Activated naive CD4-positive, alpha-beta T cell treated with anti-CD3 and anti-CD28 coated beads, Interleukin-2, amount 50 U/mL, for 72 hours (primary cell): Measurements from ENCODE around the gene UGT2B17. TPM values are rescaled to one million over a fixed set of nuclear protein-coding genes. Genes with fewer than 3 reads are reported as not detected.
A peak's percentile ranks its signal among the peaks of the same experiment; 100 is the strongest.
"Not testable (repeated sequence)": the region's sequence is repeated elsewhere in the genome, so short reads cannot be mapped to it uniquely, and the experiment has no call there.

Experiments used
- ATAC-seq, 2 donors: fragments of 150-1000 bp; cut with Tn5 transposase; 2 replicates each; pipeline ENCODE4 v1.10.0; 2021; ENCODE audit warnings: mild to moderate bottlenecking in 2 of 2, moderate library complexity in 2 of 2
- DNase-seq, 2 donors: peaks; one replicate each; pipeline ENCODE4 v3.0.0; 2021 to 2022; ENCODE audit warnings: low spot score in 2 of 2
- H3K27ac Mint-ChIP-seq, 2 donors: one replicate each; pipeline ENCODE4 v1.8.0; 2022; ENCODE audit warnings: mild to moderate bottlenecking in 2 of 2, mixed read lengths in 2 of 2
- H3K36me3 Mint-ChIP-seq, 2 donors: one replicate each; pipeline ENCODE4 v1.8.0; 2022; ENCODE audit warnings: mixed read lengths in 2 of 2
- H3K9me3 Mint-ChIP-seq, 2 donors: one replicate each; pipeline ENCODE4 v1.8.0; 2022; ENCODE audit warnings: mixed read lengths in 2 of 2
- total RNA-seq, 2 donors: library from RNA; stranded (reverse); gene quantifications; one replicate each; pipeline ENCODE4 v1.2.3, GENCODE V29; 2022

The UGT2B17 gene
- total RNA-seq, 2 donors from 2014 or later: not detected

DNA sequence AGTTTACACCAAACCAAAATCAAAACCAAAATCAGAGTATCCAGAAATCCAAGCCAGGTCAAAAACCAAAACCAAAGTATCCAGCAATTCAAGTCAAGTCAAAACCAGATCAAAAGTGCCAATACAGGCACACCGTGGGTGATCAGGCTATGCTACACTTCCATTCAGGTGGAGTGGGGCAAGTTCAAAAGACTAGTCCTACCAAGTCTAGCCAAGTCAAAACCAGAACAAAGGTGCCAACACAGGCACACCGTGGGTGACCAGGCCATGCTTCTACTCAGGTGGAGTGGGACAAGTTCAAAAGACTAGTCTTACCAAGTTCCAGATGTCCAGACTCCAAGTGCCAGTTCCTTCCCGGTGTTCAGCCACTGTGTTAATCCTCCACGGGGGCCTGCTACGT, 486 bp downstream of the UGT2B17 start:
- not testable (repeated sequence) for DNase-seq, H3K9me3 Mint-ChIP-seq, H3K27ac Mint-ChIP-seq, ATAC-seq, H3K36me3 Mint-ChIP-seq

DNA sequence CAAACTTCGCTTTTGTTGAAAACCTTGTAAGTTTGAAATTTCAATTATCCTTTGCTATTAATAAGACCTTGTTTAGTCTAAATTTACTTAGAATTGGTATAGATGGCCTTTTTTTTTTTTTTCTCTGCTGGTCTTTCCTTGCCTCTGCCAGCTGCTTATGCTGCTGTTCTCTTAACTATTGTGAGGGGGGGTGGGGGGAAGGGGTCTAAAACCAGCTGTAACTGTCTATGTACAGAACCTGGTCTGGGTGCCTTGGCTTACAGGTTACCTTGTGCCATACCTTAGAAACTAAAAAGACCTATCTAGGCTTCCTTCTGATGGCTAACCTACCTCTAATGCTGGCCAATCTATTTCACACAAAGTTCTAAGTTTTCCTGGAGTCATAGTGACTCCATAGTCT, 1.0 kb downstream of the UGT2B17 start:
- Mint-ChIP-seq H3K9me3 (no peaks in the 10 kb centered on the region), H3K27ac (no peak overlapping the region), H3K36me3 (no peaks in the 10 kb centered on the region)
- no peak for ATAC-seq
- no peak for DNase-seq

DNA sequence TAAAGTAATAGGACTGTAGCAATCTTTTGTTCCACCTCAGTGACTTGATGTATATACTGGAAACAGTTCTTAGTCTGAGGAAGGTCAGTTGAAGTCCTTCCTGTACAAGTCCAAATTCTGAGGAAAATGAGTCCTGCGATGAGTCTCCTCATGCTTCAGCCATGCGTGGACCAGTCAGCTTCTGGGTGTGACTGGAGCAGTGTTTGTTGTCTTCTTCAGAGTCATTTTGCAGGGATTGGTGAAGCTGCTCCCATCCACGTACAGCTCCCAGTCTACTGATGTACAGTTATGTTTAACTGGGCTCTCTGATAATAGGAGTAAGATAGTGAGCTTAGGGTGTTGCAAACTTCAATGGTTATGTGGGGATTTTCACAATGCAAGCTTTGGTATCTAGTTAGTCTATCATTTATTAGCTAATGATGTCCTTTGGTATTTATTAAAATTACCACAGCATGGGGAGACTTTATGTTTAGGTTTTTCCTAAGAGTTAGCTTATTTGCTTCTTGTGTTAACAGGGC, 3.4 kb downstream of the UGT2B17 start:
- Mint-ChIP-seq H3K27ac (no peak overlapping the region), H3K9me3 (no peaks in the 10 kb centered on the region), H3K36me3 (no peaks in the 10 kb centered on the region)
- DNase-seq (no peak), ATAC-seq (no peak)

DNA sequence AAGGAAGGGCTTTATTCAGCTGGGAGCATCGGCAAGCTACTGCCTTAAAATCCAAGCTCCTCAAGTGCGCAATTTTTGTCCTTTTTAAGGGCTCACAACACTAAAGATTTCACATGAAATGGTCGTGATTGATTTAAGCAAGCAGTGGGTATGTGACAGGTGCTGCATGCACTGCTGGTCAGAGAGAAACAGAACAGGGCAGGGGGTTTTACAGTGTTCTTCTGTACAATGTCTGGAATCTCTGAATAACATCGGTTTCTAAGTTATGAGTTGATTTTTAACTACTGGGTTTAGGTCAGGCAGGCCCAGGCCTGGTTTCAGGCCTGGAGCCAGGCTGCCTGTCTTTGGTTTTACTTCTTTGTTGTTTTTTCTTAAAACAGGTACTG, 6.0 kb downstream of the UGT2B17 start:
- no peak overlapping the region for H3K27ac Mint-ChIP-seq
- no peaks in the 10 kb centered on the region for H3K36me3 Mint-ChIP-seq
- H3K9me3 Mint-ChIP-seq: no peaks in the 10 kb centered on the region
- DNase-seq (no peak), ATAC-seq (no peak)

DNA sequence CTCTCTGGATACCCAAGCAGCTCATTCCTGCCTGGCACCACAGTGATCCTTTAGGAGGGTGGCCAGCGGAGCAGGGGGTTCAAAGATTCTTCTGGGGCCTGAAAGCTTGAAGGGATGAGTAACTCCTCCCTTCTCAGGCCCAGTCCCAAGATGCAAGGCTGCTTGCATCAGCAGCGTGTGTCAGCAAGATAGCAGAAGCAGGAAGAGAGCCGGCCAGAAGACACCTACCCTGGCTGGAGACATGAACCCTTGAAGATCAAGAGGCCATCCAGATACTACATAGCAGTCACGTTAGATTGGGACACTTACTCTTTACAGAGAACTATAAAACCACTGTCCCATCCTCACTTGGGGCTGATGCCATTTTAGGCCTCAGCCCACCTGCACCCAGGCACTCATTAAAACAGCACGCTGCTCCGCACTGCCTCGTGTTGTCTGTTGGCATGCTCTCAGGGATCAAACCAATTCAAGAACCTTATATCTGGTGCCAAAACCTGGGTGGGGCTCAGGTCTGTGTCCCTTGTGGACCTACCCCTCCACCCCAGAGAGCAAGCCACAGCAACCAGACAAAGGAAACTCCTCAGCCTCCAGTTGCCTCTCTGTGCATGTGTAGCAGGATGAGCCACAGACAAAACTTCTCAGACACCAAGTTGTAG, 6.5 kb downstream of the UGT2B17 start:
- Mint-ChIP-seq H3K9me3 (no peaks in the 10 kb centered on the region), H3K27ac (no peak overlapping the region), H3K36me3 (no peaks in the 10 kb centered on the region)

DNA sequence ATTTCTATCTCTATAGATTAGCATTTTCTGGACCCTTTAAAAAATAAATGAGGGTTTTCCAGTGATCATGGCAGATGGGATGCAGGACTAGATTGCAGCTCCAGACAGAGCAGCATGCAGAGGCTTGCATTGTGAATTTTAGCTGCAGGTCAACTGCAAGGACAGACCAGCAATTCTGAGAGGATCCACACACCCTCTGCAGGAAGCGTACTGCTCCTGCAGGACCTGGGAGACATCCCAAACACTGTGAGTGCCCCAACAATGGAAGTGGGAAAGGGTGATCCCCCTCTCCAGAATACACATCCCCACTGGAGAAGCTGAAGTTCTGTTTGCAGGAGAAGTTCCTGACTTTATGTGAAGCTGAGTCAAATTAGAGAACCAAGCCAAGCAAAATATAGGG, 7.1 kb downstream of the UGT2B17 start:
- H3K27ac Mint-ChIP-seq, DNase-seq, H3K36me3 Mint-ChIP-seq, ATAC-seq, H3K9me3 Mint-ChIP-seq: not testable (repeated sequence)

More for the DNA sequence above, 6.5 kb downstream of the UGT2B17 start:
- DNase-seq (no peak), ATAC-seq (no peak)

DNA sequence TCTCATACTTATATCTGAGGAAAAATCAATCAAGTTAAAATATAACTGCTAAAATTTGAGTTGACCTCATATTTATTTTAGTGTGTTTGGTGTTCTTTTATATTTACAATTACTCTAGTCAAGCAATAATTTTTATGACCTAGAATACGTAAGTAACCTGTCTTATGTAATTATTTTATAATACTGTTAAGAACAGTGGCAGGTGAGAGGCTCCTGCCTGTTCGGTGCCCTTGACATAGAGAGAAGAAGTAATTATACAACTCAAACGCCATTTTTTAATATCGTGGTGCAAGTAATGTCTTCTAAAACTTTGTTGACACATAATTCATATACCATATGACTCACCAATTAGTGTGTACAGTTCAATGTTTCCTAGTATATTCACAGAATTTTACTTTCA, 7.6 kb downstream of the UGT2B17 start:
- not testable (repeated sequence) for ATAC-seq, H3K9me3 Mint-ChIP-seq, H3K27ac Mint-ChIP-seq, DNase-seq, H3K36me3 Mint-ChIP-seq

DNA sequence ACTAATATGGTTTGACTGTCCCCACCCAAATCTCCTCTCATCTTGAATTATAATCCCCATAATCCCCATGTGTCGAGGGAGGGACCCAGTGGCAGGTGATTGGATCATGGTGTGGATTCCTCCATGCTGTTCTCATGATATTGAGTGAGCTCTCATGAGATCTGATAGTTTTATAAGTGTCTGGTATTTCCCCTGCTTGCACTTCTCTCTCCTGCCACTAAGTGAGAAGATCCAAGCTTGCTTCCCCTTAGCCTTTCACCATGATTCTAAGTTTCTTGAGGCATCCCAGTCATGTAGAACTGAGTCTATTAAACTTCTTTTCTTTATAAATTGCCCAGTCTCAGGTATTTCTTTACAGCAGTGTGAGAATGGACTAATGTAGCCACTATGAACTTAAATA, 9.8 kb downstream of the UGT2B17 start:
- peak in 1 of 2 donors; percentile 37 for ATAC-seq
- not testable (repeated sequence) for H3K36me3 Mint-ChIP-seq

DNA sequence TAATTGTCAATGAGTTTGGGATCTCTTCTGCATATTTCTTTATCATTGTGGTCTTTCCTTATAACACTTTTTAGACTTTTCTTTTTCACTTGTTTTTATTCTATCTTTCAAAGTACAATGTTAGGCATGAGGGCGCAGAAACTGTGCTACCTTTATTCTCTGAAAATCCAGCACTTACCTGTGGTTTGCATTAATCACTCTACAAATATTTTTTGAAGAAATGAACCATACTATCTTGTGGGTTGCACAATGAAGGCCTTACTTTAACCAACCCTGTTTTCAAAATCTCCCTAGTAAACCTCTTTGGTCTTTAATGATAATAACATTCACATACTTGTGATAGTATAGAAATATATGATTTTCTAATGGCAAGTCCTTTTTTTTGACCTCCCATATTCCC, 11.0 kb downstream of the UGT2B17 start:
- H3K36me3 Mint-ChIP-seq, ATAC-seq, H3K27ac Mint-ChIP-seq, H3K9me3 Mint-ChIP-seq, DNase-seq: not testable (repeated sequence)

More for the DNA sequence above, 9.8 kb downstream of the UGT2B17 start:
- not testable (repeated sequence) for DNase-seq, H3K9me3 Mint-ChIP-seq, H3K27ac Mint-ChIP-seq

DNA sequence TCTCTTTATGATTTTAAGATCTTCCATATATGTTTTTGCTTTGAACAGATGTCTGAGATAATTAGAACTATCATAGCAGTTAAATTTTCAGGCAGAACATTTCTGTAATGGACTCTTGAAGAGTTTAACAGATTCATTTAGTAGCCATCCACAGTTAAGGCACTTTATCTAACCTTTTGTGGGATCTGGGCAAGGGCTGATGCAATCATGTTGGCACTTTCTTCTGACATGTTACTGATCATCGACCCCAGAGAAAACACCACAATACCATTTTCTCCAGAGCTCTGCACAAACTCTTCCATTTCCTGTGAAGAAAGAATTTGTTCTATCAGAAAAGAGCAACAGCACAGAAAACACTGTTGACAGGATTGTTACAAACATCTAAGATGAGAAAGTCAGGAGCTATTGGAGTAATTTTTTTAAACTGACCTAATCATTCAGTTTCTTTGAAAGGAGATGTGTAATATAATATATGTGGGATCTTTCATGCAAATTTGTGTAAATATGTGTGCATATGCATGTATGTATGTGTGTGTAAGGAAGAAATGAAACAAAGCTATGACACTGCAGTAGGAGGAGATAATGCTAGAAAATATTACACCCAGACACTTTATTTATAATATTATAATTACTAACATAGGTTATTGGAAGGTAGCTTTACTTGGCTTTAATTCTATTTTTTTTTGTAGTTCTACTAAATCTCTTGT, 15.6 kb downstream of the UGT2B17 start:
- H3K9me3 Mint-ChIP-seq, H3K27ac Mint-ChIP-seq, ATAC-seq, DNase-seq, H3K36me3 Mint-ChIP-seq: not testable (repeated sequence)

DNA sequence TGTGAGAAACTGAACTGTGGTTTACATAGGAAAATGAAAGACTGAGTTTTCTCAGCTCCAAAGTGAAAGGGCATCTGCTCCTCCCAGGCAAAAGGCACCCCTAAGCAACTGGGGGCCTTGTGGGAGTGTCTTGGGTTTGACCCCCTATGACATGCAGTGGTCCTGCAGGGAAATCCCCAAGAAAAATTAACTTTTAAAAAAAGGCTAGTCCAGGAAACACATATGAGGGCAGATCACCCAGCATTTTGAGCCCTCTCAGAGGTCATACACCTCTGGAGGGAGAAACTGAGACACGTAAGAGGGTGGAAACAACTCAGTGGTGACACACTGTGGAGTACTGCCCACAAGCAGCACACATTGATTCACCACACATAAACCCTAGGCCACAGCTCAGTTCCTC, 22.3 kb downstream of the UGT2B17 start:
- not testable (repeated sequence) for H3K36me3 Mint-ChIP-seq, H3K27ac Mint-ChIP-seq, ATAC-seq, H3K9me3 Mint-ChIP-seq, DNase-seq

DNA sequence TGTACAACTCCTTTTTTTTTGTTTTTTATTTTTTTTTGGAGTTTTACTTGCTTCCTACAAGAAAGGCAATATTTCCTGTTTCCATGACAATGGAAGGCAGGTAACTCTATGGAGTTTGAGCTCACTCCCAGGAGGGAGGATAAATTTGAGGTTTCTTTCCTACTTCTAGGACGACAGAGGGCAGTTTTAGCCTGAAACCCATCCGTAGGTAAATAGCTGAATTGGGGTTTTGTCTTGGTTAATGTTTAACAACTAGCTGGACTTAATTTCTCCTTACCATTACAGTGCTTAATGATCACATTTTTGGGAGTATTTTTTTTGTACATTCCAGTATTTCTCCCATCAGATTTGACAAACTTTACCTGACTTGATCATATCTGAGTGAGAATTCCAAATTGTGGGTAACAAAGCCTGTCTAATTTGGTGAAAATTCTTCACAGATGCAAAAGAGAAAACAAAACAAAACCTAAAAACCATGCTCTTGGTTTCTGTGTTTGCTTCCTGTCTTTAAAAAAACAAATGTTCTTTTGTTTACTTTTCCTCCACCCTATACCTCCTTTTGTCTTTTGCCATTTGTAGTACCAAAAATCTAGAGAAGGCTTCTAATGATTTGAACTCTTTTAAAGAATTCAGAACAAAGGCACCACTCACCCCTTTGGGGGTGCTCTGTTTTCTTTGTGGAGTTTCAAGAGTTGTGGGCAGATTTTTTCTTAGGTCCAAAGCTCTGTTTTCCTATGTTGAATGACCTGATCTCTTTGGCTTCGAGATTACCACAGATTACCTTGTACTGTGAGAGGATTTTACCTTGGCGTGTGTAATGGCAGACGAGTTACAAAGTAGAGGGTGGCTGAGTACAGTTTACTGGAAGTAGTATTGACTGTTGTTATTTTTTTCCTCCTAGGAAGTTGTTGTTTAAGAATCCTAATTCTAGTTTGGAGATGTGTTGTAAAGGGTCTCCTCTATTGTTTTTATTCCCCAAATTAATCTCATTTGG, 23.0 kb downstream of the UGT2B17 start:
- H3K36me3 Mint-ChIP-seq, H3K9me3 Mint-ChIP-seq, H3K27ac Mint-ChIP-seq, ATAC-seq, DNase-seq: not testable (repeated sequence)

DNA sequence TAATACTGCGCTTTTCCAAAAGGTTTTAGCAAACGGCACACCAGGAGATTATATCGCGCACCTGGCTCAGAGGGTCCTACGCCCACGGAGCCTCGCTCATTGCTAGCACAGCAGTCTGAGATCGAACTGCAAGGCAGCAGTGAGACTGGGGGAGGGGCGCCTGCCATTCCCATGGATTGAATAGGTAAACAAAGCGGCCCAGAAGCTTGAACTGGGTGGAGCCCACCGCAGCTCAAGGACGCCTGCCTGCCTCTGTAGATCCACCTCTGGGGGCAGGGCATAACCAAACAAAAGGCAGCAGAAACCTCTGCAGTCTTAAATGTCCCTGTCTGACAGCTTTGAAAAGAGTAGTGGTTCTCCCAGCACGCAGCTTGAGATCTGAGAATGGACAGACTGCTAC, 33.4 kb downstream of the UGT2B17 start:
- peaks cover 0 to 16% of the 10 kb centered on the region in 2 donors for H3K36me3 Mint-ChIP-seq
- not testable (repeated sequence) for ATAC-seq, H3K9me3 Mint-ChIP-seq, H3K27ac Mint-ChIP-seq, DNase-seq

DNA sequence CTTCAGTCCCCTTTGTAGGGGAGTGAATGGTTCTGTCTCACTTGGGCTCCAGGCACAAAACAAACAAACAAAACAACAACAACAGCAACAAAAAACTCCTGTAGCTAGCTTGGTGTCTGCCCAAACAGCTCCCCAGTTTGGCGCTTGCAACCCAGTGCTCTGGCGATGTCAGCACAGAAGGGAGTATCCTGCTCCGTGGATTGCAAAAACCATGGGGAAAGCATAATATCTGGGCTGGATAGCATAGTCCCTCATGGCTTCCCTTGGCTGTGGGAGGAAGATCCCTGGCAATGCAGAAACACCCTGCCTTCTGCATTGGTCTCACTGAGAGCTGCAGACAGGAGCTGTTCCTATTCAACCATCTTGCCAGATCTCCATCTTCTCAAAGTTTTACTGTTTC, 39.7 kb downstream of the UGT2B17 start:
- Mint-ChIP-seq H3K9me3 (peaks cover 10 to 11% of the 10 kb centered on the region in 2 donors), H3K36me3 (peaks cover 0 to 11% of the 10 kb centered on the region in 2 donors), H3K27ac (no peak overlapping the region)
- DNase-seq: no peak
- ATAC-seq: no peak

DNA sequence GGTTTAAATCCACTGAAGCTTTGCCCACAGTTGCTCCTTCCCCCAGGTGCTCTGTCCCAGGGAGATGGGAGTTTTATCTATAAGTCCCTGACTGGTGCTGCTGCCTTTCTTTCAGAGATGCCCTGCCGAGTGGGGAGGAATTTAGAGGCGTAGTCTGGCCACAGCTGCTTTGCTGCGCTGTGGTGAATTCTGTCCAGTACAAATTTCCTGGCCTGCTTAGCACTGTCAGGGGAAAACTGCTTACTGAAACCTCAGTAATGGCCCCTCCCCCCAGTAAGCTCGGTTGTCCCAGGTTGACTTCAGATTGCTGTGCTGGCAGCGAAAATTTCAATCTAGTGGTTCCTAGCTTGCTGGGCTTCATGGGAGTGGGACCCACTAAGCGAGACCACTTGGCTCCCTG, 40.1 kb downstream of the UGT2B17 start:
- H3K36me3 Mint-ChIP-seq: peaks cover 0 to 11% of the 10 kb centered on the region in 2 donors
- no peak overlapping the region for H3K27ac Mint-ChIP-seq
- ATAC-seq (no peak), DNase-seq (no peak)
- peaks cover 10 to 13% of the 10 kb centered on the region in 2 donors for H3K9me3 Mint-ChIP-seq

DNA sequence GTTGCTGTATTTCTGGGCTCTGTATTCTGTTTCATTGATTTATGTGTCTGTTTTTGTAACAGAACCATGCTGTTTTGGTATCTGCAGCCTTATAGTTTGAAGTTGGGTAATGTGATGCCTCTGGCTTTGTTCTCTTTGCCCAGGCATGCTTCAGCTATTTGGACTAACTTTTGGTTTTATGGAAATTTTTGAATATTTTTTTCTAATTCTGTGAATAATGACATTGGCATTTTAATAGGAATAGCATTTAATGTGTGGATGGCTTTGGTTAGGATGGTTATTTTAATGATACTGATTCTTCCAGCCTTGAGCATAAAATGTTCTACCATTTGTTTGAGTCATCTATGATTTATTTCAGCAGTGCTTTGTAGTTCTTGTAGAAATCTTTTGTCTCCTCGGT, 53.9 kb downstream of the UGT2B17 start:
- H3K27ac Mint-ChIP-seq, ATAC-seq, H3K36me3 Mint-ChIP-seq, DNase-seq, H3K9me3 Mint-ChIP-seq: not testable (repeated sequence)

DNA sequence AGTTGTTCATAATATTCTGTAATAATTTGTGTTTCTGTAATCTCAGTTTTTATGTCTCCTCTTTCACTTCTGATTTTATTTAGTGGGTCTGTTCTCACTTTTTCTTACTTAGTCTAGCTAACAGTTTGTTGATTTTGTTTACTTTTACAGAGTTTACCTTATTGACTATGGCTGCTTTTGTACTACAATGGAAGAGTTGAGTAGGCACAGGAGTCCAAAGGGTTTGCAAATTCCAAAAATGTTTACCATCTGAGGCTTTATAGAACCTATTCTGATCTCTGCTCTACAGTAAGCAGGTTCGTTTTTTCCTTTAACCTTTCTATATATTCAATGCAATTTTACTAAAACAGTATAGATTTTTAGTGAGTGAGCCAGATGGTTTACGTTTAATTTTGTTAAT, 55.1 kb downstream of the UGT2B17 start:
- Mint-ChIP-seq H3K9me3 (no peaks in the 10 kb centered on the region), H3K27ac (no peak overlapping the region)
- ATAC-seq: no peak

More for the DNA sequence above, 55.1 kb downstream of the UGT2B17 start:
- no peaks in the 10 kb centered on the region for H3K36me3 Mint-ChIP-seq
- no peak for DNase-seq
